Lower leg skin (tissue), 4 donors: ENCODE measurements around the gene CLTCL1. TPM values are rescaled to one million over a fixed set of nuclear protein-coding genes. Genes with fewer than 3 reads are reported as not detected.
A peak's percentile ranks its signal among the peaks of the same experiment; 100 is the strongest.

ENCODE experiments used
- DNase-seq, 2 donors: peaks; one replicate each; pipeline ENCODE4 v3.0.0-alpha.2; 2019; ENCODE audit warnings: low spot score in 2 of 2
- H3K4me3 ChIP-seq: fragments of 200-600 bp; sonication (generic); 2 replicates; pipeline ENCODE4 v1.5.1; 2017; ENCODE audit warnings: mild to moderate bottlenecking, low read depth; ENCODE audit not compliant: poor library complexity, severe bottlenecking
- CTCF ChIP-seq, 3 donors: fragments of 450-650 bp; IDR thresholded peaks; one replicate each; pipeline ENCODE4 v1.5.1; 2016; ENCODE audit warnings: antibody characterized with exemption in 3 of 3, mild to moderate bottlenecking in 3 of 3, moderate library complexity in 2 of 3
- POLR2A ChIP-seq, 2 donors: fragments of 450-650 bp; IDR thresholded peaks; one replicate each; pipeline ENCODE4 v1.6.1; 2016 to 2017; ENCODE audit warnings: antibody characterized with exemption in 2 of 2, mild to moderate bottlenecking in 1 of 2, moderate library complexity in 1 of 2
- WGBS, 2 donors: methylation state at CpG; one replicate each; pipeline ENCODE4 v1.1.5; 2018; 5-methylcytosine and 5-hydroxymethylcytosine counted together
- intact Hi-C: fragments of 100-400 bp; cut with DNase I; formaldehyde crosslinking; loops from one replicate; pipeline ENCODE4 v1.15.0; 2023; ENCODE audit warnings: low total_unique reads
- total RNA-seq, 4 donors: library from RNA; depleted of rRNA; stranded (reverse); fragments of >200 nt; gene quantifications; one replicate each; pipeline ENCODE4 v1.1.0, GENCODE V29; 2016

CLTCL1 gene
- total RNA-seq, 4 donors from 2014 or later: 4.0 to 9.6 (median 7.6) TPM

- WGBS, 2 donors: 35 to 41% methylated on average over 10 to 14 of the region's 14 CpGs
- TF ChIP-seq CTCF (IDR thresholded peaks at IDR 0.05) (no peak), POLR2A (IDR thresholded peaks at IDR 0.05) (no peak)
- no peak overlapping the region for H3K4me3 ChIP-seq
- intact Hi-C loops: no loop called here
- no peak for DNase-seq
Measured at GRCh38 chr22:19174106-19175025, 117.2 kb downstream of the CLTCL1 start.

- DNase-seq: no peak
- intact Hi-C loops: no loop called here
- TF ChIP-seq CTCF (IDR thresholded peaks at IDR 0.05): no peak
- TF ChIP-seq POLR2A (IDR thresholded peaks at IDR 0.05): no peak
- H3K4me3 ChIP-seq: no peak overlapping the region
- 59 to 63% methylated on average over 19 of the region's 19 CpGs for WGBS, 2 donors
Measured at GRCh38 chr22:19173047-19174035, 118.2 kb downstream of the CLTCL1 start.

GRCh38 chr22:19172213-19173046 is 119.1 kb downstream of the CLTCL1 start:
- TF ChIP-seq POLR2A (IDR thresholded peaks at IDR 0.05): no peak
- intact Hi-C loops: no loop called here
- 36 to 41% methylated on average over 10 to 12 of the region's 13 CpGs for WGBS, 2 donors

GRCh38 chr22:19169947-19170318 is 121.6 kb downstream of the CLTCL1 start:
- TF ChIP-seq POLR2A (IDR thresholded peaks at IDR 0.05): no peak
- no peak for TF ChIP-seq CTCF (IDR thresholded peaks at IDR 0.05)
- intact Hi-C loops: no loop called here
- 49 to 60% methylated on average over 6 to 7 of the region's 7 CpGs for WGBS, 2 donors
- DNase-seq: no peak
- no peak overlapping the region for H3K4me3 ChIP-seq

More at GRCh38 chr22:19172213-19173046, 119.1 kb downstream of the CLTCL1 start:
- H3K4me3 ChIP-seq: peak overlapping the region; percentile 93
- no peak for DNase-seq

GRCh38 chr22:19169002-19169946 is 122.2 kb downstream of the CLTCL1 start:
- TF ChIP-seq POLR2A (IDR thresholded peaks at IDR 0.05) (no peak), CTCF (IDR thresholded peaks at IDR 0.05) (no peak)
- intact Hi-C loops: no loop called here
- 5 to 8% methylated on average over 41 to 58 of the region's 58 CpGs for WGBS, 2 donors
- no peak overlapping the region for H3K4me3 ChIP-seq
- no peak for DNase-seq
